Hematopoietic multipotent progenitor cell treated with erythropoietin and hydrocortisone succinate and interleukin-3 and kit ligand, for 4 days (in vitro differentiated cells): ENCODE data around the gene NT5C3B.
"Not testable (repeated sequence)": the region's sequence is repeated elsewhere in the genome, so short reads cannot be mapped to it uniquely, and the experiment has no call there.

ENCODE experiments used
- DNase-seq: peaks from one replicate; pipeline ENCODE4 v3.0.0-alpha.2; 2015

NT5C3B gene

GRCh38 chr17:41781404-41782110 lies 54.5 kb downstream of the NT5C3B start:
- peak; percentile 33 for DNase-seq

DNA sequence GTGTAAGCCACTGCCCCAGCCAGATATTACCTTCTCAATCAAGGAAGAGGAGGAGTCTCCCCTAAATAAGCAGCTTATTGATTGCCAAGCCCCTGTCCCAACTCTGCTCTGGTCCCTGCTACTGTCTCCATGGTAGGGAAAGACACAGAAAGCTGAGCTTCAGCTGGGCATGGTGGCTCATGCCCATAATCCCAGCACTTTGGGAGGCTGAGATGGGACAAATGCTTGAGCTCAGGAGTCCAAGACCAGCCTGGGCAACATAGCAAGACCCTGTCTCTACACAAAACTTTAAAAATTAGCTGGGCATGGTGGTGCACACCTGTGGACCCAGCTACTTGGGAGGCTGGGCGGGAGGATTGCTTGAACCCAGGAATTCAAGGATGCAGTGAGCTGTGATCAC lies 56.1 kb downstream of the NT5C3B start:
- DNase-seq, result no peak

- peak; percentile 51 for DNase-seq
Measured at GRCh38 chr17:41777574-41778188, 58.4 kb downstream of the NT5C3B start.

GRCh38 chr17:41777157-41777573 lies 58.9 kb downstream of the NT5C3B start:
- DNase-seq, result no peak

- DNase-seq, result not testable (repeated sequence)
Measured at GRCh38 chr17:41776262-41776900, 59.7 kb downstream of the NT5C3B start.

- no peak for DNase-seq
Measured at GRCh38 chr17:41775394-41776226, 60.4 kb downstream of the NT5C3B start.
